Stimulated activated CD4-positive, alpha-beta T cell treated with anti-CD3 and anti-CD28 coated beads, TNF-alpha, amount 100 ng/mL, for 4 hours (primary cell): ENCODE data around the gene FTH1.
"Not testable (repeated sequence)": the region's sequence is repeated elsewhere in the genome, so short reads cannot be mapped to it uniquely, and the experiment has no call there.

Experiments
- DNase-seq, 3 experiments: peaks; one replicate each; pipeline ENCODE4 v3.0.0-alpha.2; 2020; ENCODE audit warnings: low read depth in 3 of 3

Gene FTH1

GRCh38 chr11:61963282-61964057, 4.0 kb downstream of the FTH1 start:
- DNase-seq: no peak

- no peak for DNase-seq
Observed at GRCh38 chr11:61963016-61963281, 4.5 kb downstream of the FTH1 start.

- DNase-seq: no peak
Observed at GRCh38 chr11:61962213-61963015, 5.0 kb downstream of the FTH1 start.

- DNase-seq: no peak
Observed at GRCh38 chr11:61961570-61962212, 5.7 kb downstream of the FTH1 start.

GRCh38 chr11:61960532-61960931, 6.9 kb downstream of the FTH1 start:
- no peak for DNase-seq

- no peak for DNase-seq
Observed at GRCh38 chr11:61959678-61960077, 7.8 kb downstream of the FTH1 start.

GRCh38 chr11:61959114-61959513, 8.3 kb downstream of the FTH1 start:
- no peak for DNase-seq

- no peak for DNase-seq
Observed at GRCh38 chr11:61958590-61958989, 8.8 kb downstream of the FTH1 start.

GRCh38 chr11:61957021-61957770, 10.2 kb downstream of the FTH1 start:
- DNase-seq: no peak

GRCh38 chr11:61956191-61957020, 11.0 kb downstream of the FTH1 start:
- DNase-seq: no peak

GRCh38 chr11:61955422-61956135, 11.9 kb downstream of the FTH1 start:
- DNase-seq: no peak

- DNase-seq: no peak
Observed at GRCh38 chr11:61954851-61955421, 12.5 kb downstream of the FTH1 start.

- DNase-seq: no peak
Observed at GRCh38 chr11:61954106-61954850, 13.2 kb downstream of the FTH1 start.

GRCh38 chr11:61953632-61954031, 13.8 kb downstream of the FTH1 start:
- not testable (repeated sequence) for DNase-seq

GRCh38 chr11:61952882-61953281, 14.6 kb downstream of the FTH1 start:
- no peak for DNase-seq

GRCh38 chr11:61951484-61952135, 15.8 kb downstream of the FTH1 start:
- DNase-seq: no peak

- DNase-seq: no peak
Observed at GRCh38 chr11:61950035-61950547, 17.3 kb downstream of the FTH1 start, which contains the start of gene BEST1. Gene BEST1, plus strand, starts transcription at chr11:61950351. Its CDS starts 1,456 bp downstream, at chr11:61951807.

- DNase-seq: no peak
Observed at GRCh38 chr11:61949169-61950034, 18.0 kb downstream of the FTH1 start.
